NCI-H2081 (cell line): ENCODE measurements around the gene B4GALT5.
A peak's percentile ranks its signal among the peaks of the same experiment; 100 is the strongest.

Experiments
- DNase-seq, 2 experiments: peaks; one replicate each; lab custom pipeline; 2025; lab: John Stamatoyannopoulos, UW

B4GALT5 gene

DNA sequence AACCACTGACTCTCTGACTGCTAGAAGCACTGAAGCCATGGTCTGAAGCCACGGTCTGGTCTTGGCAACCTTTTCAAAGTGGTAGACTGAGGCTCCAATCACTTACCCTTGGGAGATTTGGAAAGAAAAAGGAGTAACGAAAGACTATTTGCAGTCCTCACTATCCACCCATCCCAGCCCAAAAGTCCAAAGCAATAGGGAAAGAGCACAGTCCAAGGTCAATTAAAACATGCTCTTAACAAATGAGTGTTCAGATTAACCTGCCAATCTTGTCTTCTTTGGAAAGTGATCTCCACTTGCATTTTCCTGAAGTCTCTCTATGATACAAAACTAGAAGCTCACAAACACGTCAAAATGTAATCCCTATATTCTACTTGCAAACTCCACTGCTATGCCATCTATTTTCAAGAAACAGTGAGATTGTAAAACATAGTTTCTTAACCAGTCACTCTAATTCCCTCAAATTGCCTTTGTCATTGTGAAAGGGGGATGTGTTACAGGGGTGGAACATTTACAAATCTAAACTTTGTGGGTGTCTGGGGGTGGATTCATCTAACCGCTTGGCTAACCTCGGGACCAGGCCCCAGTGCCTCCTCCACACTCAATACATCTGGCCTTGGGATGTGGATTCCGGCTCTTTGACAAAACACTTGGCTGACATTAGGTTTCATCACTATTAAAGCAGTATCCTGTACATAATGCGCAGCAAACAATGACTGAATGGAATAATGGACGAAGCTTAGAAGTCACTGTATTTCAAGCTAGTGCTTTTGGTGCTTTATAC is 56.4 kb downstream of the B4GALT5 start:
- no peak for DNase-seq

GRCh38 chr20:49656304-49656703 is 57.4 kb downstream of the B4GALT5 start:
- DNase-seq = peak in 1 of 2 experiments; percentile 29

GRCh38 chr20:49653925-49654434 is 59.7 kb downstream of the B4GALT5 start:
- DNase-seq = no peak

GRCh38 chr20:49649672-49650071 is 64.0 kb downstream of the B4GALT5 start:
- DNase-seq = no peak

- DNase-seq = no peak
These were observed 66.1 kb downstream of the B4GALT5 start for GRCh38 chr20:49647550-49647949.

DNA sequence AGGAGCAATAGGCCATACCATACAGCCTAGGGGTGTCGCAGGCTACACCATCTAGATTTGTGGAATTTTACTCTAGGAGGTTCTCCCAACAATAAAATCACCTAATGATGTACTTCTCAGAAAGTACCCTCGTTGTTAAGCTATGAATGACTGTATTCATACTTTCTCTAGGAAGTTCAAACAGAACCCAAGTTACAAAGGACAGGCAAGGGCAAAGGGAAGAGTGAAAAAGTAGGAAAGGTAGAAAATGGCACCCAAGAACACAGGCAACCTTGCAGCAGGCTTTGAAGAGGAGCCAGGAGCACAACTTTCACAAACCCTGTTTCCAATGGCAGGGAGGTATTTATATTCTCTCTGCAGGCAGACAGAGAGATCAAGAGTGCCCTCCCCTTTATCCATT is 67.2 kb downstream of the B4GALT5 start:
- DNase-seq = no peak

DNA sequence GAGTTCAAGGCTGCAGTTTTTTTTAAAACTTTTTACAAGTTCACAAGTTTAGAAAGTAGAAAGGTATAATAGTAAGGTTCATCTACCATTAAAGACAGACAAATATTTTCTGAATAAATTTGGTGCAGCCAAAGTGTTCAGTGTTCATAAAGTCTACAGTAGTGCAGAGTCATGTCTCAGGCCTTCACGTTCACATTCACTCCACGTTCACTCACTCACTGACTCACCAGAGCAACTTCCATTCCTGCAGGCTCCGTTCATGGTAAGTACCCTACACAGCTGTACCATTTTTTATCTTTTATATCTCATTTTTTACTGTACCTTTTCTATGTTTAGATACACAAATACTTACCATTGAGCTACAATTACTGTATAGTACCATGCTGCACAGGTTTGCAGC is 67.6 kb downstream of the B4GALT5 start:
- no peak for DNase-seq

GRCh38 chr20:49644980-49645565 is 68.6 kb downstream of the B4GALT5 start:
- no peak for DNase-seq

GRCh38 chr20:49642816-49643215 is 70.9 kb downstream of the B4GALT5 start:
- DNase-seq = no peak

DNA sequence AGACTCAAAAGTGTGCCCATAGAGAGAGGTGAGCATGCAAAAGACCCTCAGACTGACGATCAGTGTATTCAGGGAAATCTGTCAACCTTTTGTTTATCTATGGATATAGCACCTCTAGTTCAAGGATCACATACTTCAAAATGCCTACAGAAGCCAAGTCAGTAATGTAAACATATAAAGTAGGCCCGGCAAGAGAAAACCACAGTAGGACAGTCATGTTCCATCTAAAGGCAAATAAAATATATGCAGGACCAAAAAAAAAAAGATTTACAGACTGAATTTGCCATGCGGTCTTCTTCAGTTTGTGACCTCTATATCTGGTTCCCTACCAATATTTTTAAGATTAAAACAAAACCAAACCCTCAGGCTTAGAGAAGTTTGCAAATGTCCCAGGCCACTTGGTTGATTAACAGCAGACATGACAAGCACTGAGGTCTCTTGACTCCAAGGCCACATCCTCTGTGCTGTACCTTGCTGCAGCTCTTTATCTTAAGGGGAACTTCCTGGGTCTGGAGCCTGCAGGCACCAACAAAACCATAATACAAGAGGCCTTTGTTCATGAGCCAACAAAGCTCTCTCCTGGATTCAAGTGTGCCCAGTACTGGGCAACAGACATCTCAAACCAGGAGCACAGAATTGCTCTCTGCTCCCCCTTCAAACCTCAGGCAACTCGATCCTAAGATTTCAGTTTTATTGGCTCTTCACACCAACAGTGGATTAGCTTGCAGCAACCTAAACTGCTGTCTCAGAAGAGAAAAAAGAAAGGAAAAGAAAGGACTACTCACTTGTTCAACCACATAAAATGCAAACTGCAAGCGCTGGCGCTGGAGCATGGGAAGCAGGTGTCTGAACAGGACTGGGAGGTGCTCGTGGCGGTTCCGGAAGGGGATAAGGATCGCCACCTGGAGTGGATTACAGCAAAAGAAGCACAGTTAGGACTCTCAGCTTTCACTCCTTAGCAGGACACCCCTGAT is 71.7 kb downstream of the B4GALT5 start:
- no peak for DNase-seq

DNA sequence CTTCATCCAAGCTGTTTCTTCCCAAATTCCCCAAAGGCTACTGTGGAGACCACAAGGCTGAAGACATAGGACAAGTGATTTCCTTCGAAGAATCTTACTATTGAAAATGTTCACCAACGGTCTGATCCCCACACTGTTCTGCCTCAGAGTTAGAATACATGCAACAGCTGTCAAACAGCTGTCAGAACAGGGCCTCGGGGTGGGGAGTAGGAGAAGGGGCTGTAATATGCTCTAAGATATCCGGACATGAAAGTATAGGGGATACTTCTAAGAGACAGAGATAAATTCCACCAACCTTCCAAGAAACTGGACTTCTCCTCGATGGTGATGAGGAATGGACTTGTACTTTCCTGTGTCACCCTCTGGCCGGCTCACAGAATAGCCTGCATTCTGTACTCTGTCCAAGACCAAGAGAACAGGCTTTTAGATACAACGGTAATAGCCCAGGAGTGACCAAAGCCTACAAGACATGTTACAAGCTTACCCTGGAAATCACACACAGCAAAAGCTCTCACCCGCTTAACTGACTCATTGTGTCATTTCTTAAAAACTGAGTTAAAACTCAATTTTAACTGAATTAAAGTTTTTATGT is 76.5 kb downstream of the B4GALT5 start:
- DNase-seq = no peak

- DNase-seq = peak; percentile 52 to 86
These were observed 77.2 kb downstream of the B4GALT5 start for GRCh38 chr20:49636447-49636846.

GRCh38 chr20:49635866-49636265 is 77.8 kb downstream of the B4GALT5 start:
- DNase-seq = no peak

DNA sequence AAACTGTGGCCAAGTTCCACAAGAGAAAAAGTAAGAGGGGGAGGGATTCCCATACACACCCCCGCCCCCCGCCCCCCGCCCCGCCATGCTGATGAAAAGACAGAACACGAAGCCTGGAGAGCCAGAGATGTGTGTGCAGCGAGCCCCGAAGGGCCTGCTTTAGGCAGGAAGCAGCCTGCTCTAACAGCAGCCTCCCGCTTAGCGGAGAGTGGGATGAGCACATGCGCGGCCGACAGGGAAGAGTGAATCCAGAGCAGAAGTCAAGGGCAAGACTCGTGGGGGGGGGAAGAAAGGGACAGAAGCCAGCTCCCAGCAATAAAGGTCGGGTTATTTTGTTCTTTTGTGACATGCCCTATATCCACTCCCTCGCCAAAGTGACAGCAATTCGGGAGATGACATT is 78.5 kb downstream of the B4GALT5 start:
- no peak for DNase-seq

GRCh38 chr20:49634116-49634515 is 79.6 kb downstream of the B4GALT5 start:
- no peak for DNase-seq

GRCh38 chr20:49633643-49634042 is 80.0 kb downstream of the B4GALT5 start:
- no peak for DNase-seq

GRCh38 chr20:49633023-49633422 is 80.7 kb downstream of the B4GALT5 start:
- DNase-seq = no peak

DNA sequence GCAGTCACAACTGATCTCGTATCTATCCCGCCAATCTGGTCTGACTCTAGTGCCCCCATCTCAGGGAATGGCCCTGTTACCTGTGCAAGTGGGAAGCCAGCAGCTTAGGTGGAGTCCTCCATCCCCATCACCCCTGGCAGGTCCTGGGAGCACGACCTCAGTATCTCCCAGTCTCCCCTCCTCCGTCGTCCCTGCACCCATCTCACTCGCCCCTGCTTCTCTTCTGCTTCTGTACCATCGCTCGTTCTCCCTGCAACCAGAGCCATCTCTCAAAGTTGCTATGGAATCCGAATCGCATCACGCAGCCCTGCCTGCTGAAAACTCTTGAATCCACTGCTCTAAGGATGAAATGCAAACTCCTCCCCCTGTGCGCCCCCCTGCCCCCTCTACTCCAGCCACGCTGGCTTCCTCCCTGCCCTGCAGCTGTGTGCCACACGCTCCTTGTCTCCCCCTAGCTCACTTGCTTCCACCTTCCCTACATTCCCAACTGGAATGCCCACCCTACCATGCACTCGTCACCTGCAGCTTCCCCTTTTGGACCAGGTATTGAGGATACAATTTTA is 81.7 kb downstream of the B4GALT5 start:
- no peak for DNase-seq

GRCh38 chr20:49631061-49631716 is 82.5 kb downstream of the B4GALT5 start:
- no peak for DNase-seq

GRCh38 chr20:49630396-49630951 is 83.2 kb downstream of the B4GALT5 start:
- no peak for DNase-seq

GRCh38 chr20:49629606-49630005 is 84.1 kb downstream of the B4GALT5 start:
- no peak for DNase-seq
